GM12864 (cell line): ENCODE measurements around the gene MYH14.

Source experiments
- DNase-seq: peaks from one replicate; pipeline ENCODE4 v3.0.0-alpha.2; 2011; ENCODE audit warnings: low read depth
- H3K4me3 ChIP-seq: 2 replicates; pipeline ENCODE4 v1.5.1; 2011; ENCODE audit warnings: mild to moderate bottlenecking, low read depth, low read length, control low read depth
- CTCF ChIP-seq: IDR thresholded peaks from 2 replicates; pipeline ENCODE4 v1.5.1; 2011; ENCODE audit warnings: low read depth, mild to moderate bottlenecking, moderate library complexity, low read length, control low read depth, inconsistent platforms; ENCODE audit errors: missing control alignments

MYH14 gene

GRCh38 chr19:50199259-50199555 is 4.2 kb upstream of the MYH14 start:
- no peak for DNase-seq
- TF ChIP-seq CTCF, result no peak
- H3K4me3 ChIP-seq, result no peak overlapping the region

GRCh38 chr19:50202386-50202785 is 1.0 kb upstream of the MYH14 start:
- no peak overlapping the region for H3K4me3 ChIP-seq

GRCh38 chr19:50202962-50203280 is 501 bp upstream of the MYH14 start:
- TF ChIP-seq CTCF, result no peak
- no peak for DNase-seq
- no peak overlapping the region for H3K4me3 ChIP-seq

More at GRCh38 chr19:50202386-50202785, 1.0 kb upstream of the MYH14 start:
- DNase-seq, result no peak
- no peak for TF ChIP-seq CTCF

- DNase-seq, result no peak
- H3K4me3 ChIP-seq, result no peak overlapping the region
- no peak for TF ChIP-seq CTCF
Observed at GRCh38 chr19:50204081-50204428, 633 bp downstream of the MYH14 start.

- no peak for DNase-seq
- TF ChIP-seq CTCF, result no peak
- H3K4me3 ChIP-seq, result no peak overlapping the region
Observed at GRCh38 chr19:50204811-50205675, 1.6 kb downstream of the MYH14 start.

- no peak overlapping the region for H3K4me3 ChIP-seq
- no peak for DNase-seq
- TF ChIP-seq CTCF, result no peak
Observed at GRCh38 chr19:50205681-50206138, 2.3 kb downstream of the MYH14 start.

- TF ChIP-seq CTCF, result no peak
- no peak for DNase-seq
- H3K4me3 ChIP-seq, result no peak overlapping the region
Observed at GRCh38 chr19:50206191-50206590, 2.8 kb downstream of the MYH14 start.
